ENCODE results near the gene RGS12. TPM values are rescaled to one million over a fixed set of nuclear protein-coding genes. Genes with fewer than 3 reads are reported as not detected.

The RGS12 gene, protein sequence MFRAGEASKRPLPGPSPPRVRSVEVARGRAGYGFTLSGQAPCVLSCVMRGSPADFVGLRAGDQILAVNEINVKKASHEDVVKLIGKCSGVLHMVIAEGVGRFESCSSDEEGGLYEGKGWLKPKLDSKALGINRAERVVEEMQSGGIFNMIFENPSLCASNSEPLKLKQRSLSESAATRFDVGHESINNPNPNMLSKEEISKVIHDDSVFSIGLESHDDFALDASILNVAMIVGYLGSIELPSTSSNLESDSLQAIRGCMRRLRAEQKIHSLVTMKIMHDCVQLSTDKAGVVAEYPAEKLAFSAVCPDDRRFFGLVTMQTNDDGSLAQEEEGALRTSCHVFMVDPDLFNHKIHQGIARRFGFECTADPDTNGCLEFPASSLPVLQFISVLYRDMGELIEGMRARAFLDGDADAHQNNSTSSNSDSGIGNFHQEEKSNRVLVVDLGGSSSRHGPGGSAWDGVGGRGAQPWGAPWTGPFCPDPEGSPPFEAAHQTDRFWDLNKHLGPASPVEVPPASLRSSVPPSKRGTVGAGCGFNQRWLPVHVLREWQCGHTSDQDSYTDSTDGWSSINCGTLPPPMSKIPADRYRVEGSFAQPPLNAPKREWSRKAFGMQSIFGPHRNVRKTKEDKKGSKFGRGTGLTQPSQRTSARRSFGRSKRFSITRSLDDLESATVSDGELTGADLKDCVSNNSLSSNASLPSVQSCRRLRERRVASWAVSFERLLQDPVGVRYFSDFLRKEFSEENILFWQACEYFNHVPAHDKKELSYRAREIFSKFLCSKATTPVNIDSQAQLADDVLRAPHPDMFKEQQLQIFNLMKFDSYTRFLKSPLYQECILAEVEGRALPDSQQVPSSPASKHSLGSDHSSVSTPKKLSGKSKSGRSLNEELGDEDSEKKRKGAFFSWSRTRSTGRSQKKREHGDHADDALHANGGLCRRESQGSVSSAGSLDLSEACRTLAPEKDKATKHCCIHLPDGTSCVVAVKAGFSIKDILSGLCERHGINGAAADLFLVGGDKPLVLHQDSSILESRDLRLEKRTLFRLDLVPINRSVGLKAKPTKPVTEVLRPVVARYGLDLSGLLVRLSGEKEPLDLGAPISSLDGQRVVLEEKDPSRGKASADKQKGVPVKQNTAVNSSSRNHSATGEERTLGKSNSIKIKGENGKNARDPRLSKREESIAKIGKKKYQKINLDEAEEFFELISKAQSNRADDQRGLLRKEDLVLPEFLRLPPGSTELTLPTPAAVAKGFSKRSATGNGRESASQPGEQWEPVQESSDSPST (N-terminal part only)
- total RNA-seq = 10.2 and 11.0 TPM in 2 replicates

DNA sequence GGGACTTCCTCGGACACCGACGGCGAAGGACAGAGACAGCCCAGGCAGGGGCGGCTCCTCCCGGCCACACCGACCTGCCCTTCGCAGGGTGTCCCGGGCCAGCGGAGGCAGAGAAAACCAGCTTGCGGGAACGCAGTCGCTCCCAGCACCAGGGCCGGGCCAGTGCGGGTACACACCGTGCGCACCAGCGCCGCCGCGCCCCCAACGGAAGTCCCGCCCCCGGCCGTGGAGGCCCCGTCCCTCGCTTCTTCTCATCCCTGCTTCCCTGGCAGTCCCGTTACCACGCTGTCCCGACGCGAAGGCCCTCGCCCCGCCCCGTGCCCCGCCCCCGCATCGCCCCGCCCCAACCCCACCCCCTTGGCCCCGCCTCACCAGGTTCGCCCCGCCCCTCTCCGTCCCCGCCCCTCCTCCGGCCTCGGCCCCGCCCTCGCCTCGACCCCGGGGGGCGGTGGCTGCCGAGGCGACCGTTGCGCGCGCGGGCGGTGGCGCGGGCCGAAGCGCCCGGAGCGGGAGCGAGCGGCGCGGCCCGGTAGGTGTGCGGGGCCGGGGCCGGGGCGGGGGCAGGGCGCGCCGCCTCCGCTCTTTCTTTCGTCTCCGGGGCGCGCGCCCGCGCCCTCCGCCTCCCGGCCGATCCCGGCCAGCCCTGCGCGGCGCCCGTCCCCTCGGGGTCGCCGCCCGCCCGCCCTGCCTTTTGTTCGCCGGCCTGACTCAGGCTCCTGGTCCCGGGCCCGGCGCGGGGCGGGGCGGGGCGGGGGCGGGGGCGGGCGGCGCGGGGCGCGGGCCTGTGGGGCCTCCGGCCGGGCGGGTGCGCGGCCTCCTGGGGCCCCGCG is at the start of gene RGS12:
RGS12 (plus strand) TSS at position 451 of the 830 bp plus-strand sequence. CDS start 23,150 bp downstream, outside the sequence.

DNA sequence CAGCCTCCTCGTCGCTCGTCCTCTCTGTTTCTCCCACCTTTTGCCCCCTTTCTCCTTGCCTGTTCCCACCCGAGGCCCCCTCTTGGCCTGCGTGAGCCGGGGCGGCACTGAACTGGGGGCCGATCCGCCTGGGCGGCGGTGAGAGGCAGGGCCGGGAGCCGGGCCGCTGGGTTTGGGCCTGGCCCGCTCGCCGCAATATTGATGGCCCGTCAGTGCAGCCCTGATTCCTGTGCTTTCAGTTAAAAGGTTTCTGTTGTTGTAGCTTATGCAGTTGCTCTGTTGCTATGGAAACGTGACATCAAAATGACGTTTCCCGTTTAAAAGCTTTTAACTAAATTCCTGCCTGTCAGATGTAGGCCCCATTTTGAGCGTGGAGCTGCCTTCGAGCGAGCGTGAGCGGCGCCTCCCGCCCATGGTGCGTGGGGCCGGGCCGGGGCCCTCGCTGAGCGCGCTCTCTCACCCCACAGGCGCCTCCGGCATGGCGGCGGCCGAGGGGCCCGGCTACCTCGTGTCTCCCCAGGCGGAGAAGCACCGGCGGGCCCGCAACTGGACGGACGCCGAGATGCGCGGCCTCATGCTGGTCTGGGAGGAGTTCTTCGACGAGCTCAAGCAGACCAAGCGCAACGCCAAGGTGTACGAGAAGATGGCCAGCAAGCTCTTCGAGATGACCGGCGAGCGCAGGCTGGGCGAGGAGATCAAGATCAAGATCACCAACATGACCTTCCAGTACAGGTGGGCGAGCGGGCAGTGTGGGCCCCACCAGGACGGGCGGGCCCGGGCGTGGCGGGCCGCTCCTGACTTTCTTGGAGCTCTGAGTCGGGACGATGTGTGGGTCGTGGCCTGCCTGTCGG is 43.8 kb upstream of the RGS12 start, which contains the start of gene MSANTD1:
MSANTD1 (plus strand) TSS at position 349 of the 851 bp plus-strand sequence; CDS start at position 413, 64 bp downstream.

Other genes starting within 250 kb of the RGS12 start
- not detected in 2 replicates for gene HTT-AS, start 218.5 kb upstream of the RGS12 start, total RNA-seq
- 35.9 and 42.3 TPM in 2 replicates for gene HTT, start 218.3 kb upstream of the RGS12 start, total RNA-seq
- gene MSANTD1, start 43.9 kb upstream of the RGS12 start, total RNA-seq = 0.56 and 0.58 TPM in 2 replicates
- not detected in 2 replicates for gene HGFAC, start 148.9 kb downstream of the RGS12 start, total RNA-seq
- gene DOK7, start 170.3 kb downstream of the RGS12 start, total RNA-seq = under 0.01 TPM in 2 replicates
- gene LRPAP1, start 239.4 kb downstream of the RGS12 start, total RNA-seq = 71.9 and 124 TPM in 2 replicates